Measurements from ENCODE around the gene CUX1. TPM values are rescaled to one million over a fixed set of nuclear protein-coding genes. Genes with fewer than 3 reads are reported as not detected.

The CUX1 gene
- total RNA-seq, 4 donors from 2014 or later, result 56.9 to 124 (median 93.2) TPM

DNA sequence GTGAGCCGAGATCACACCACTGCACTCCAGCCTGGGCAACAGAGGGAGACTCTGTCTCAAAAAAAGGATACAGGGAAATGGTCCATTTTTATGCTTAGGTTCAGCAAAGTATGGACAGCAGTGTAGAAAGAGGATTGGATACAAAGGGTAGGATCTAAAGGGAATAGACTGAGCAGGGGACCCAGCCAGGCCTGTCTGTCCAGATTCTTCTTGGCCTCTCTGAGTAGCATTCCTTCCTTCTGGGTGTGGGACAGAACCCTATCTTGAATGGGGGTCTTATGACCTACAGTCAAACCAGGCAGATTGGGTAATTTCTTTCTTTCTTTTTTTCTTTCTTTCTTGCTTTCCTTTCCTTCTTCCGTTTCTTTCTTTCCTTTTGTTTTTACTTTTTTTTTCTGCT is 494.9 kb downstream of the CUX1 start:
- TF ChIP-seq POLR2A (IDR thresholded peaks at IDR 0.05) (no peak), EP300 (IDR thresholded peaks at IDR 0.05; ENCODE audit: low read depth) (no peak), POLR2AphosphoS5 (IDR thresholded peaks at IDR 0.05) (no peak)
- TF ChIP-seq, protein P1, sequence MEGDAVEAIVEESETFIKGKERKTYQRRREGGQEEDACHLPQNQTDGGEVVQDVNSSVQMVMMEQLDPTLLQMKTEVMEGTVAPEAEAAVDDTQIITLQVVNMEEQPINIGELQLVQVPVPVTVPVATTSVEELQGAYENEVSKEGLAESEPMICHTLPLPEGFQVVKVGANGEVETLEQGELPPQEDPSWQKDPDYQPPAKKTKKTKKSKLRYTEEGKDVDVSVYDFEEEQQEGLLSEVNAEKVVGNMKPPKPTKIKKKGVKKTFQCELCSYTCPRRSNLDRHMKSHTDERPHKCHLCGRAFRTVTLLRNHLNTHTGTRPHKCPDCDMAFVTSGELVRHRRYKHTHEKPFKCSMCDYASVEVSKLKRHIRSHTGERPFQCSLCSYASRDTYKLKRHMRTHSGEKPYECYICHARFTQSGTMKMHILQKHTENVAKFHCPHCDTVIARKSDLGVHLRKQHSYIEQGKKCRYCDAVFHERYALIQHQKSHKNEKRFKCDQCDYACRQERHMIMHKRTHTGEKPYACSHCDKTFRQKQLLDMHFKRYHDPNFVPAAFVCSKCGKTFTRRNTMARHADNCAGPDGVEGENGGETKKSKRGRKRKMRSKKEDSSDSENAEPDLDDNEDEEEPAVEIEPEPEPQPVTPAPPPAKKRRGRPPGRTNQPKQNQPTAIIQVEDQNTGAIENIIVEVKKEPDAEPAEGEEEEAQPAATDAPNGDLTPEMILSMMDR (IDR thresholded peaks at IDR 0.05), result no peak
- Histone ChIP-seq H3K27ac (no peak overlapping the region), H3K9me3 (no peaks in the 10 kb centered on the region), H3K4me3 (no peak overlapping the region), H3K4me1 (peaks cover 0 to 3% (median 2%) of the 10 kb centered on the region in 4 donors), H3K36me3 (no peaks in the 10 kb centered on the region), H3K27me3 (no peaks in the 10 kb centered on the region)
- 80 to 90% methylated on average over 1 to 2 of the region's 2 CpGs for WGBS, 2 donors (ENCODE audit: low coverage in 1 of 2)
- intact Hi-C loops (cut with DNase I; ENCODE audit: low total_unique reads) (no loop called here), in situ Hi-C loops (cut with MboI; ENCODE audit: low pct_ligation_motif_present in 1 of 4, low pct_unique_long_range_greater_than_20kb in 1 of 4, low sequenced_read_pairs in 3 of 4) (no loop called here)
- no peak for DNase-seq

- WGBS, 2 donors (ENCODE audit: low coverage in 1 of 2), result 91 to 92% methylated on average over 7 to 22 of the region's 22 CpGs
- in situ Hi-C loops (cut with MboI; ENCODE audit: low pct_ligation_motif_present in 1 of 4, low pct_unique_long_range_greater_than_20kb in 1 of 4, low sequenced_read_pairs in 3 of 4) (no loop called here), intact Hi-C loops (cut with DNase I; ENCODE audit: low total_unique reads) (no loop called here)
- Histone ChIP-seq H3K27ac (no peak overlapping the region), H3K4me1 (no peaks in the 10 kb centered on the region), H3K9me3 (no peaks in the 10 kb centered on the region), H3K27me3 (no peaks in the 10 kb centered on the region), H3K4me3 (no peak overlapping the region), H3K36me3 (no peaks in the 10 kb centered on the region)
- DNase-seq, result no peak
- TF ChIP-seq POLR2A (IDR thresholded peaks at IDR 0.05) (no peak), EP300 (IDR thresholded peaks at IDR 0.05; ENCODE audit: low read depth) (no peak), POLR2AphosphoS5 (IDR thresholded peaks at IDR 0.05) (no peak)
- TF ChIP-seq, protein P1 (IDR thresholded peaks at IDR 0.05), result no peak
Observed at GRCh38 chr7:102313997-102314780, 496.8 kb downstream of the CUX1 start.

GRCh38 chr7:102317231-102318059 is 500.0 kb downstream of the CUX1 start:
- H3K27me3 ChIP-seq, result peaks cover 8% of the 10 kb centered on the region
- no peaks in the 10 kb centered on the region for H3K9me3 ChIP-seq
- DNase-seq, result no peak
- no peak overlapping the region for H3K4me3 ChIP-seq
- intact Hi-C loops (cut with DNase I; ENCODE audit: low total_unique reads), result no loop called here
- H3K4me1 ChIP-seq, result no peaks in the 10 kb centered on the region
- no peaks in the 10 kb centered on the region for H3K36me3 ChIP-seq
- 75 to 88% methylated on average over 2 to 23 of the region's 24 CpGs for WGBS, 2 donors (ENCODE audit: low coverage in 1 of 2)
- no peak for TF ChIP-seq EP300 (IDR thresholded peaks at IDR 0.05; ENCODE audit: low read depth)
- no peak for TF ChIP-seq POLR2AphosphoS5 (IDR thresholded peaks at IDR 0.05)
- TF ChIP-seq, protein P1 (IDR thresholded peaks at IDR 0.05), result no peak
- in situ Hi-C loops (cut with MboI; ENCODE audit: low pct_ligation_motif_present in 1 of 4, low pct_unique_long_range_greater_than_20kb in 1 of 4, low sequenced_read_pairs in 3 of 4), result no loop called here
- H3K27ac ChIP-seq, result no peak overlapping the region

- in situ Hi-C loops (cut with MboI; ENCODE audit: low pct_ligation_motif_present in 1 of 4, low pct_unique_long_range_greater_than_20kb in 1 of 4, low sequenced_read_pairs in 3 of 4) (no loop called here), intact Hi-C loops (cut with DNase I; ENCODE audit: low total_unique reads) (no loop called here)
- H3K27me3 ChIP-seq, result peaks cover 17% of the 10 kb centered on the region
- DNase-seq, result no peak
- no peaks in the 10 kb centered on the region for H3K36me3 ChIP-seq
- no peak overlapping the region for H3K4me3 ChIP-seq
- H3K27ac ChIP-seq, result no peak overlapping the region
- no peak for TF ChIP-seq POLR2A (IDR thresholded peaks at IDR 0.05)
- TF ChIP-seq, protein P1 (IDR thresholded peaks at IDR 0.05), result no peak
- no peaks in the 10 kb centered on the region for H3K9me3 ChIP-seq
- WGBS, 2 donors (ENCODE audit: low coverage in 1 of 2), result 84% methylated on average over 5 of the region's 7 CpGs; no CpG with 5 or more reads in 1 of the 2 donors
- H3K4me1 ChIP-seq, result no peaks in the 10 kb centered on the region
Observed at GRCh38 chr7:102318482-102318971, 501.1 kb downstream of the CUX1 start.
